Islet of Langerhans (tissue), 1 donor: ENCODE results near the gene PITPNC1.
"Not testable (repeated sequence)": the region's sequence is repeated elsewhere in the genome, so short reads cannot be mapped to it uniquely, and the experiment has no call there.

Experiments used
- FAIRE-seq: peaks from one replicate; lab custom pipeline; 2011; peaks lifted over from hg19 to GRCh38; lab: Jason Lieb, UNC

Gene PITPNC1

GRCh38 chr17:67557052-67557845, 180.2 kb downstream of the PITPNC1 start:
- FAIRE-seq, result no peak

DNA sequence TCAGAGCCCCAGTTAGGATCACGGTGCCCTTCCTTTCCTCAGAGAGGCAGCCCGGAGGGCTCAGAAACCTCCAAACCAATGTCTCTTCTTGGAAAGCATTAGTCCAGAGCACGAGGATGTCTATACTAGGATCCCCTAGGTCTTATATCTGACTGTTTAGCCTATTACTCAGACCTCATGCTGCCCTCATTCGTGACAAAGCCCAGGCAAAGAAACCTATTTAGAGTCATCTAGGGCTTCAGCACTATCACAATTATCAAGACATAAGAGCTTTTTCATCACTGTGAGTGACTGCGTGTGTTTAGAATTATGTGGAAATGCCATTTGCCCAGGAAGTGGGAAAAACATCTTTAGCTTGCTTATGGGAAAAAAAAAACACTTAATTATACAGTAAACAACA, 180.8 kb downstream of the PITPNC1 start:
- FAIRE-seq, result no peak

- no peak for FAIRE-seq
Measured at GRCh38 chr17:67558740-67559380, 181.8 kb downstream of the PITPNC1 start.

DNA sequence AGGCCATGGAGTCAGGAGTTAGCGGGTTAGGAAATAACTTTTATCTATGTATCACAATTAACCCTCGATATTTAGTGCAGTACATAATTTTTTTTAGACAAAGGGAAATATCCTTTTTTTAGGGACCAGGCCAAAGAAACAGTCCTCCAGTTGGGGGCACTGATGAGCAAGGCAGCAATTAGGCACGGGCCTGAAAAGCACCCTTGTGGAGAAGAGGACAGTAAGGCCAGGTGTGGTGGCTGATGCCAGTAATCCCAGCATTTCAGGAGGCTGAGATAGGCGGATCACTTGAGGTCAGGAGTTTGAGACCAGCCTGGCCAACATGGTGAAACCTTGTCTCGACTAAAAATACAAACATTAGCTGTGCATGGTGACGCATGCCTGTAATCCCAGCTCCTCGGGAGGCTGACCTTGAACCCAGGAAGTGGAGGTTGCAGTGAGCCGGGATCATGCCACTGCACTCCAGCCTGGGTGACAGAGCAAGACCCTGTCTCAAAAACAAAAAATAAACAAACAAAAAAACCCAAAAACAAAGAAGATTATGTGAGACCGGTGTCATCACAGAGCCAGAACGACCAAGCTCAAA, 182.4 kb downstream of the PITPNC1 start:
- no peak for FAIRE-seq

GRCh38 chr17:67562005-67562404, 184.9 kb downstream of the PITPNC1 start:
- FAIRE-seq, result no peak

- FAIRE-seq, result no peak
Measured at GRCh38 chr17:67563692-67564228, 186.7 kb downstream of the PITPNC1 start.

GRCh38 chr17:67565068-67565467, 188.0 kb downstream of the PITPNC1 start:
- FAIRE-seq, result peak; percentile 43

- no peak for FAIRE-seq
Measured at GRCh38 chr17:67566656-67567055, 189.6 kb downstream of the PITPNC1 start.

DNA sequence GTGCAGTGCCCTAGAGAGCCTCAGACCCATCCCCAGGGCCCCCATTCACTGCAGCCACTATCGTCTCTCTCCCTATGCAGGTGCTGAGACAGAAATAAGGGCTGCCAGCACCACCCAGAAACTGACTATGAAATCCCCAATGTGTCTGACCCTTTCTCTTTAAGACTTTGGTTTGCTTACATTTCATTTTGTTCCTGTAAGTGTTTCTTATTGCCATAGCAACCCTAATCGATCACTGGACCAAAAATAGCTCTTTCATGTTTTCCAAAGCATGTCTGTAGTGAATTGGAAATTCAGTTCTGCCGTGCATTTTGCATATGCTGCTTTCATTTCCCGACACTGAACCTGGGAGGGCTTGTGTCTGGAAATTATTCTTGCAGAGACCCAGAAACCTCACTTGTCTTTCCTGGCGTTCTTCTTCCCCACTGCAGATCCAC, 192.0 kb downstream of the PITPNC1 start:
- no peak for FAIRE-seq

DNA sequence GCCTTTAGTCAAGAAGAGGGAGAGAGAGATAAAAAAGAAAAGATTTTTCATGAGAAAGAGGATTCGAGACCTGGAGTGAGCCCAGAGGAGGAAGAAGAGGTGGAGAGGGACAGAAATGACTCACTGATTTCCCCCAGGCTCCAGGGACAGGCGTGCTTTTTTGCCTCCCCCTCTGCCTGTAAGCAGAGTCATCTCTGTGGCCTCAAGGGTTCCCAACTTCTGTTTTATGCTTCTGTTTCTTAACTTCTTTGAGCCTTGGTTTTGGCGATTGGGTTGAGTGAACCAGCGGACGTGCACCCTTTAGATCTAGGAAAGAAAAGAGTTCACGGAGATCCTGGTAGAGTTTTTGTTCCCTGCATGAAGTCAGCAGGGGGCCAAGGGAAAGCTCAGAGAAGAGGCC, 192.8 kb downstream of the PITPNC1 start:
- no peak for FAIRE-seq

DNA sequence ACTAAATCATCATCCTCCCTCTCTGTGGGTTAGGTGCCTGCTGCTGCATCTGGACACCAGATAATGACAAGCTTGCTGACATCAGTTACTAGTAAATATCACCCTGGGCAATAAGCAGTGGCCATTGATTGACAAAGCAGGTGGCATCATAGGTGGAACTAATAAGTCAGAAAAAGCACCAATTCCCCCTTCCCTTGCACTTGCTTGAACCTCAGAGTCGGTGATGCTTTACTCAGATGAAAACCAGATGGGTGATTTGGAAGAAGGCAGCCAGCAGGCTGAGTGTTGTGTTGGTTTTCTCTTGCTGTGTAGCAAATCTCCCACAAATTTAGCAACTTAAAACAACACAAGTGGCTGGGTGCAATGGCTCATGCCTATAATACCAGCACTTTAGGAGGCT, 193.7 kb downstream of the PITPNC1 start:
- no peak for FAIRE-seq

- no peak for FAIRE-seq
Measured at GRCh38 chr17:67571478-67571877, 194.4 kb downstream of the PITPNC1 start.

DNA sequence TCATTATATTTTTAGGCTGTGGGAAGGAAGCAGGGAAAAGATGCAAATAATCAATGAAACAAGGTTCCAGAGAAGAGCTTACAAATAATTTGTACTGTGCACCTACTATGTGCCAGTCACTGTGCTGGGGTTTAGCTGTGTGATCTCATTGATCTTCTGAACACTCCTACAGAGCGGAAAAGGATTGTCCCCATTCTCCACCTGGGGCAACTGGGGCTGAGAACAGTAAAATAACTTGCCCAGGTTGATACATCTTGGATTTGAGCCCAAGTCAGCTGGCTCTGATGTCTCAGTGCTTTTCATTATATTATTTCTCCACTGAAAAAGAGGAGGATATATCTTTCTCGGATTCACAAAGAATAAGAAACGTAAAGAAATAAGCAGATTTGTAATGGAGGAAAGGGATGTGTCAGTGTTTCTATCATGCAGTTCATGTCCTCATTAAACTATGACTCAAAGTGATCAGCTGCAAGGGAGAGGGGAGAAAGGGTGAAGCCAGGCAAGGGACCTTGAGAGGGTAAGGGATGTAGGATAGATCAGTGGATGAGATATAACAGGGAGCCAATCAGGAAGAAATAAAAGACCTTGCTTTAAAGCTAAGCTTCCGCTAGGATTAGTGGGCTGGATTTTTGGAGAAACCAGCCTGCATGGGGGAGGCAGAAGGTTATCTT, 197.0 kb downstream of the PITPNC1 start:
- no peak for FAIRE-seq

- no peak for FAIRE-seq
Measured at GRCh38 chr17:67574658-67575293, 197.7 kb downstream of the PITPNC1 start.

DNA sequence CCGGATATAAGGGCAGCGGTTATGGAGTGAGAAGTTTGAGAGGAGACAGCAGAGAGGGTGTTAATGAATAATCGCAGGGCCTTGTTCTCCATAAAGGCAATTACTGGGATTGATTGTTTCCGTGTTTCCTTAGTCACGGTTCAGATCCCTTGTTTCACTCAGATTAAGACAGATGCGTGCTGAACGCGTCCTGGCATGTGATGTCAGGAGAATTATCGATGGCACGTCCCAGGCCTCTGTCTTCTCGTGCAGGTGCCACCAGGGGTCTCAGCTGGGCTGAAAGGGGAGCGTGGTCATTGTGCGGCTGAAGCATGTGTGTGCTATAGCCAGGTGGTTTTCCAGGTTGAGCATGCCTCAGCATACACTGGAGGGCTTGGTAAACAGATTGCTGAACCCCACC, 198.2 kb downstream of the PITPNC1 start:
- no peak for FAIRE-seq

DNA sequence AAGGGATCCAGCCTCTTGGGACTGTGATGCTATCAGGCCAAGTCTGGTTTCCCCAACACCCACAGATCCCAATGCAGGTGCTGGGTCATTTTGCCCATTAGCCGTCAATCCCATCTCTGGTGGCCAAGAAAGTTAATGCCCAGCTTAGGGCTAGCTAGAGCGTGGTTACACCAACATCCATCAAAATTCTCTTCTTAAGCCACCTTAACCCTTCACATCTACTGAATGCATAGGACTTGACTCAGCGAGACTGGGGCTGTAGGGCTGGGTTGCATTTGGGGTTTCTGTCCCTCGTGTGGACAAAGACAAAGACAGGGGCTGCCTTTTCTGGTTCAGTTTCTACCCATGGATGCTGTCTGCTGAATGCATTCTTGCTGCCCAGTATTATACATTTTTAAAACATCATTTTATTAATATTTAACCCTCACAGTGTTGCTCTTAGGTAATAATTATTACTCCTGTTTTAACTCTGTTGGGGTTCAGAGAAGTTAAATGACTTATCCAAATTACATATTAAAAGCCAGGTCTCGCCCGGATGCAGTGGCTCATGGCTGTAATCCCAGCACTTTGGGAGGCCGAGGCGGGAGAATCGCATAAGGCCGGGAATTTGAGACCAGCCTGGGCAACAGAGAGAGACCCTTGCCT, 199.5 kb downstream of the PITPNC1 start:
- no peak for FAIRE-seq

DNA sequence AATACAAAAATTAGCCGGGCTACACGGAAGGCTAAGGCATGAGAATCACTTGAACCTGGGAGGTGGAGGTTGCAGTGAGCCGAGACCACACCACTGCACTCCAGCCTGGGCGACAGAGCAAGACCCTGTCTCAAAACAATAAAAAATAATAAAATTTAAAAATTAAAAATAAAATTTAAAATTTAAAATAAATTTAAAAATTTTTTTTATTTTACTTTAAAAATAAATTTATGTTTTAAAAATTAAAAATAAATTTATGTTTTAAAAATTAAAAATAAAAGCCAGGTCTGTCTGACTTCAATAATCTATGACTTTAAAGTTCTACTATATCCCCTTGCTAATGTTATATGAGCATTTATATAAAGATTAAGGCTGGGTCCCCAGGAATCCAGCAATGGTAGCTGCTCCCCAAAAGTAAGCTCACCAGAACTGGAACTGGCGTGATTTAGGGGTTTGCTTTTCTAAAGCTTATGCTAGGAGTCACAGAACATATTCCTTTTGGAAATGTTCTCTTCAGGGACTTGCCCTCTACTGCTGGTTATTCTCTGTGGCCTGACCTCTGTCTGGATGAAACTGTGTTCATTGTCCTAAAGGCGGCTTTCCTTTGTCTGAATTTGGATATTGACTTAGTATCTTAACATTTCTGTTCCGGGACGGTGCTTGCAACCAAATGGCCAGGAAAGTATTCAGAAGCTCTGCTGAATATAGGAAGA, 200.5 kb downstream of the PITPNC1 start:
- FAIRE-seq, result no peak

GRCh38 chr17:67578142-67578457, 201.0 kb downstream of the PITPNC1 start:
- FAIRE-seq, result no peak

- FAIRE-seq, result not testable (repeated sequence)
Measured at GRCh38 chr17:67578679-67579405, 201.8 kb downstream of the PITPNC1 start.

DNA sequence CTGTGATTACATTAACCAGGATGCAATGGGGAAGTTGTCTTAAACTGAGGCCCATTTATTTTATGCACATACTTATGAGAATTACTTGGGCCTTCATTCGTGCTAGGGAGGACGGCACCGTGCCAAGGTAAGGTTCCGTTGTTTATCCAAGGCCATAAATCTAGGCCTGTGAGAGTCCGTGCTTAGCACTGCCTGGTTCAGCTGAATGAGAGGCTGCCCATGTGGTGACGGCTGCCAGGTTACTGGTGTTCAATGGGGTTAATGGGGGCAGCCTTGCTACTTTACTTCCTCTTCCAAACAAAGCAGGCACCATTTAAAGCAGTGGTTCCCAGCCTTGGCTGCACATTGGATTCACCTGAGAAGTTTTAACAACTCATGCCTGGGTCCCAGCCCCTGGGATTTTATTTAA, 205.6 kb downstream of the PITPNC1 start:
- FAIRE-seq, result peak; percentile 98
